Measurements from ENCODE around the gene UBE2D1. TPM values are rescaled to one million over a fixed set of nuclear protein-coding genes. Genes with fewer than 3 reads are reported as not detected.

Gene UBE2D1
- total RNA-seq, 1 donor from 2014 or later, result 22.2 TPM

GRCh38 chr10:58360412-58361004, 25.7 kb downstream of the UBE2D1 start:
- no peak for TF ChIP-seq CTCF (IDR thresholded peaks at IDR 0.05; ENCODE audit: unreplicated experiment)
- Mint-ChIP-seq H3K36me3 (ENCODE audit: low read depth, unreplicated experiment) (no peaks in the 10 kb centered on the region), H3K4me1 (ENCODE audit: unreplicated experiment) (peaks cover 7% of the 10 kb centered on the region)

GRCh38 chr10:58361353-58361752, 26.5 kb downstream of the UBE2D1 start:
- Mint-ChIP-seq H3K4me1 (ENCODE audit: unreplicated experiment) (peaks cover 7% of the 10 kb centered on the region), H3K9me3 (ENCODE audit: unreplicated experiment) (no peaks in the 10 kb centered on the region), H3K4me3 (ENCODE audit: unreplicated experiment) (no peak overlapping the region), H3K27ac (ENCODE audit: unreplicated experiment) (no peak overlapping the region), H3K36me3 (ENCODE audit: low read depth, unreplicated experiment) (no peaks in the 10 kb centered on the region), H3K27me3 (ENCODE audit: unreplicated experiment) (no peaks in the 10 kb centered on the region)
- no peak for DNase-seq (ENCODE audit: low spot score)
- TF ChIP-seq CTCF (IDR thresholded peaks at IDR 0.05; ENCODE audit: unreplicated experiment), result no peak

More at GRCh38 chr10:58360412-58361004, 25.7 kb downstream of the UBE2D1 start:
- Mint-ChIP-seq H3K9me3 (ENCODE audit: unreplicated experiment) (no peaks in the 10 kb centered on the region), H3K27ac (ENCODE audit: unreplicated experiment) (no peak overlapping the region), H3K27me3 (ENCODE audit: unreplicated experiment) (no peaks in the 10 kb centered on the region), H3K4me3 (ENCODE audit: unreplicated experiment) (no peak overlapping the region)
- no peak for DNase-seq (ENCODE audit: low spot score)

GRCh38 chr10:58362027-58362789, 27.4 kb downstream of the UBE2D1 start:
- Mint-ChIP-seq H3K4me3 (ENCODE audit: unreplicated experiment) (no peak overlapping the region), H3K27ac (ENCODE audit: unreplicated experiment) (no peak overlapping the region), H3K9me3 (ENCODE audit: unreplicated experiment) (no peaks in the 10 kb centered on the region), H3K36me3 (ENCODE audit: low read depth, unreplicated experiment) (no peaks in the 10 kb centered on the region), H3K27me3 (ENCODE audit: unreplicated experiment) (no peaks in the 10 kb centered on the region), H3K4me1 (ENCODE audit: unreplicated experiment) (peaks cover 7% of the 10 kb centered on the region)
- TF ChIP-seq CTCF (IDR thresholded peaks at IDR 0.05; ENCODE audit: unreplicated experiment), result no peak
- no peak for DNase-seq (ENCODE audit: low spot score)

GRCh38 chr10:58367069-58367468, 32.3 kb downstream of the UBE2D1 start:
- Mint-ChIP-seq H3K9me3 (ENCODE audit: unreplicated experiment) (no peaks in the 10 kb centered on the region), H3K4me1 (ENCODE audit: unreplicated experiment) (no peaks in the 10 kb centered on the region), H3K4me3 (ENCODE audit: unreplicated experiment) (no peak overlapping the region), H3K27me3 (ENCODE audit: unreplicated experiment) (no peaks in the 10 kb centered on the region), H3K36me3 (ENCODE audit: low read depth, unreplicated experiment) (no peaks in the 10 kb centered on the region), H3K27ac (ENCODE audit: unreplicated experiment) (no peak overlapping the region)
- no peak for DNase-seq (ENCODE audit: low spot score)
- no peak for TF ChIP-seq CTCF (IDR thresholded peaks at IDR 0.05; ENCODE audit: unreplicated experiment)

- no peaks in the 10 kb centered on the region for H3K27me3 Mint-ChIP-seq (ENCODE audit: unreplicated experiment)
- DNase-seq (ENCODE audit: low spot score), result no peak
- H3K27ac Mint-ChIP-seq (ENCODE audit: unreplicated experiment), result no peak overlapping the region
- no peak for TF ChIP-seq CTCF (IDR thresholded peaks at IDR 0.05; ENCODE audit: unreplicated experiment)
- no peaks in the 10 kb centered on the region for H3K4me1 Mint-ChIP-seq (ENCODE audit: unreplicated experiment)
- no peaks in the 10 kb centered on the region for H3K9me3 Mint-ChIP-seq (ENCODE audit: unreplicated experiment)
- no peak overlapping the region for H3K4me3 Mint-ChIP-seq (ENCODE audit: unreplicated experiment)
- H3K36me3 Mint-ChIP-seq (ENCODE audit: low read depth, unreplicated experiment), result no peaks in the 10 kb centered on the region
These were observed 36.7 kb downstream of the UBE2D1 start for GRCh38 chr10:58371473-58371872.
